ENCODE data around the gene CACNA1H.

CACNA1H gene

DNA sequence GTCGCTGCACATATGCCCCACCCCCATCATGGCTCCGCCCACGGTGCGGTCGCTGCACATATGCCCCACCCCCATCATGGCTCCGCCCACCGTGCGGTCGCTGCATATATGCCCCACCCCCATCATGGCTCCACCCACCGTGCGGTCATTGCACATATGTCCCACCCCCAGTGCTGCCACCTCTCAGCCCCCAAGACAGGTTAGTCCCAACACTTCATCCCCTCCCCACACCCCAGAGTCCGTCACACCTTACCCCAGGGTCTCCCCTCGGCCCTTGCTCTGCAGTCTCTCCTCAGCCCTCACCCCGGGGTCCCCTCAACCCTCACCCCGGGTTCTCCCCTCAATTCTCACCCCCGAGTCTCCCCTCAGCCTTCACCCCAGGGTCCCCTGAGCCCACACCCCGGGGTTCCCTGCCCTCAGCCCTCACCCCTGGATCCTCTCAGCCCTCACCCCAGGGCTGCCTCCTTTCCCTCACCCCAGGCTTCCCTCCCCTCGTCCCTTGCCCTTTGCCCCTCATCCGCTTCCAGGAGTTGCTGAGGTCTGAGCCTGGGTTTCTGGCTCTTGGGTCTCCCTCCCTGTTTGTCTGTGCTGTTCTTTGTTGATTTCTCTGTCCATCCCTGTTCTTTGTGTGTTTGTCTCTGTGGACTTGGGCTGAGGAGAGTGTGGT, 46.6 kb downstream of the CACNA1H start:
- no peak for TF ChIP-seq POLR2A (IDR thresholded peaks at IDR 0.05; ENCODE audit: low read depth, low read length)
- no peak for FAIRE-seq
- DNase-seq (ENCODE audit: insufficient read length, low spot score): no peak

DNA sequence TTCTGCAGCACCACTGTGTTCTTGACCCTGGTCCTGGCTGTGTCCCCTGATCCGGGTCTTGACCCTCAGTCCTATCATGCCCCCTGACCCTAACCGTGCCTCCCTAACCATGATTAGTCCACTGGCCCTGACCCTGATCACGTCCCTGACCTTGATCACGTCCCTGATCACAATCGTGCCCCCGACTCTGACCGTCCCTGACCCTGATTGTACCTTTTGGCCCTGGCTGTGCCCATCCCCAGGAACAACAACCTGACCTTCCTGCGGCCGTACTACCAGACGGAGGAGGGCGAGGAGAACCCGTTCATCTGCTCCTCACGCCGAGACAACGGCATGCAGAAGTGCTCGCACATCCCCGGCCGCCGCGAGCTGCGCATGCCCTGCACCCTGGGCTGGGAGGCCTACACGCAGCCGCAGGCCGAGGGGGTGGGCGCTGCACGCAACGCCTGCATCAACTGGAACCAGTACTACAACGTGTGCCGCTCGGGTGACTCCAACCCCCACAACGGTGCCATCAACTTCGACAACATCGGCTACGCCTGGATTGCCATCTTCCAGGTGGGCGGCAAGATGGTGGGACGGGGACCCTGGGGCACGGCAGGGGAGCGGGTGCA, 47.2 kb downstream of the CACNA1H start:
- FAIRE-seq: no peak

DNA sequence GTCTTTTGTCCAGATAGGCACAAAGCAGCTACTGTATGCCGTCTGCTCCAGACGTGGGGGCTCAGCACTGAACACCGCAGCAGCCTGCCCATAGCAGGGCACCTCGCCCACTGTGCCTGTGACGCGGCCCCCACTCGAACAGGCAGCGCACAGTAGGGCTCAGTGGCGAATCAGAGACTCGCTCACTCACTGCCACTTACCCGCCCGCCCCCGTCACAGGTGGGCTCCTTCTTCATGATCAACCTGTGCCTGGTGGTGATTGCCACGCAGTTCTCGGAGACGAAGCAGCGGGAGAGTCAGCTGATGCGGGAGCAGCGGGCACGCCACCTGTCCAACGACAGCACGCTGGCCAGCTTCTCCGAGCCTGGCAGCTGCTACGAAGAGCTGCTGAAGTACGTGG, 48.5 kb downstream of the CACNA1H start:
- no peak for TF ChIP-seq POLR2A (IDR thresholded peaks at IDR 0.05; ENCODE audit: low read depth, low read length)
- DNase-seq (ENCODE audit: insufficient read length, low spot score): no peak
- no peak for FAIRE-seq

More for the DNA sequence above, 47.2 kb downstream of the CACNA1H start:
- no peak for TF ChIP-seq POLR2A (IDR thresholded peaks at IDR 0.05; ENCODE audit: low read depth, low read length)
- no peak for DNase-seq (ENCODE audit: insufficient read length, low spot score)

DNA sequence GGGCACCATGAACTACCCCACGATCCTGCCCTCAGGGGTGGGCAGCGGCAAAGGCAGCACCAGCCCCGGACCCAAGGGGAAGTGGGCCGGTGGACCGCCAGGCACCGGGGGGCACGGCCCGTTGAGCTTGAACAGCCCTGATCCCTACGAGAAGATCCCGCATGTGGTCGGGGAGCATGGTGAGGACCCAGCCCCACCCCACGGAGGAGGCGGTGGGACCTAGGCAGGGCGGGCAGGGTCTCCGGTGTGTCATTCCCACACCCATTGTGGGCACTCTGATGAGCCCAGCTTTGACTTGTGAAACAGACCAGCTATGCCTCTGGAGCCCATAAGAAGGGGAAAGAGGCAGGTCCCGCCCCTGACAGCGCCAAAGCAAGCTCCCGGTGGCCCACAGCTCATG, 49.4 kb downstream of the CACNA1H start:
- FAIRE-seq: no peak
- no peak for DNase-seq (ENCODE audit: insufficient read length, low spot score)
- no peak for TF ChIP-seq POLR2A (IDR thresholded peaks at IDR 0.05; ENCODE audit: low read depth, low read length)

DNA sequence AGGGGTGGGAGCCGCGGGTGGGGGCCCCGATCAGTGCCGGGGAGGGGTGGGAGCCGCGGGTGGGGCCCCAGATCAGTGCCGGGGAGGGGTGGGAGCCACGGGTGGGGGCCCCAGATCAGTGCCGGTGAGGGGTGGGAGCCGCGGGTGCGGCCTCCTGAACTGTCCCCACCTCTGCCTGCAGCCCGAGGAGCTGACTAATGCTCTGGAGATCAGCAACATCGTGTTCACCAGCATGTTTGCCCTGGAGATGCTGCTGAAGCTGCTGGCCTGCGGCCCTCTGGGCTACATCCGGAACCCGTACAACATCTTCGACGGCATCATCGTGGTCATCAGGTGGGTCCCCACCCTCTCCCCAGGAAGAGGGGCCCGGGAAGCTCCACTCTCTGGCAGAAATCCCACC, 52.0 kb downstream of the CACNA1H start:
- no peak for DNase-seq (ENCODE audit: insufficient read length, low spot score)
- no peak for TF ChIP-seq POLR2A (IDR thresholded peaks at IDR 0.05; ENCODE audit: low read depth, low read length)
- FAIRE-seq: no peak

DNA sequence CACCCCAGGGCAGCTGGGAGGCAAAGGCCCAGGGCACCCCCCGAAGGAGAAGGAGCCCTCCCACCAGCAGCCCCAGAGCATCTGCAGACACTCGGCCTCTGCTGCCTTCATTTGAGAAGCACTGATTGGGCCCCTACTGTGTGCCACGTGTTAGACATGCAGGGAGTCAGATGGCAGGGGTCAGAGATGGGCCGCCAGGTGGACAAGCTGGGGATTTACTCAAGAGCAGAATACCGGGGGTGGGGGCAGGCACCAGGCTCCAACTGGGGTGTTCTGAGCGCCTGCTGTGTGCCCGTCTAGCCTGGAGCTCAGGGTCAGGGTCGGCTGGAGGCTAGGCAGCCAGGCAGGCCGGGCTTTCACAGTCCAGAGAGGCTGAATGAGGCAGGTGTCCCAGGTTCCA, 53.4 kb downstream of the CACNA1H start:
- FAIRE-seq (no peak), DNase-seq (ENCODE audit: insufficient read length, low spot score) (no peak)
- TF ChIP-seq POLR2A (IDR thresholded peaks at IDR 0.05; ENCODE audit: low read depth, low read length): no peak

DNA sequence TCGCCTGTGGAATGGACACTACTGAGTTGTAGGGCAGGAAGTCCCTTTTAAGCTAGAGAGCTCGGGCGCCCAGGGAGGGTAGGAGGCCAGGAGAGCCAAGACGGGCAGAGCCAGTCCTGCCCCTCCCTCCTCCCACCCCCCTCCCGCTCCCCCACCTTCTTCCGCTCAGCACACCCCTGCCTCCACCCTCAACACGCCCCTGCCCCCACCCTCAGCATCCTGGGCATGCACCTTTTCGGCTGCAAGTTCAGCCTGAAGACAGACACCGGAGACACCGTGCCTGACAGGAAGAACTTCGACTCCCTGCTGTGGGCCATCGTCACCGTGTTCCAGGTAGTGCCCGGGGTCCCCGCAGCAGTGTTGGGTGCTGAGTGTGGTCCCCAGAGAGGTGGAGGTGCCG, 53.9 kb downstream of the CACNA1H start:
- no peak for TF ChIP-seq POLR2A (IDR thresholded peaks at IDR 0.05; ENCODE audit: low read depth, low read length)
- no peak for DNase-seq (ENCODE audit: insufficient read length, low spot score)

DNA sequence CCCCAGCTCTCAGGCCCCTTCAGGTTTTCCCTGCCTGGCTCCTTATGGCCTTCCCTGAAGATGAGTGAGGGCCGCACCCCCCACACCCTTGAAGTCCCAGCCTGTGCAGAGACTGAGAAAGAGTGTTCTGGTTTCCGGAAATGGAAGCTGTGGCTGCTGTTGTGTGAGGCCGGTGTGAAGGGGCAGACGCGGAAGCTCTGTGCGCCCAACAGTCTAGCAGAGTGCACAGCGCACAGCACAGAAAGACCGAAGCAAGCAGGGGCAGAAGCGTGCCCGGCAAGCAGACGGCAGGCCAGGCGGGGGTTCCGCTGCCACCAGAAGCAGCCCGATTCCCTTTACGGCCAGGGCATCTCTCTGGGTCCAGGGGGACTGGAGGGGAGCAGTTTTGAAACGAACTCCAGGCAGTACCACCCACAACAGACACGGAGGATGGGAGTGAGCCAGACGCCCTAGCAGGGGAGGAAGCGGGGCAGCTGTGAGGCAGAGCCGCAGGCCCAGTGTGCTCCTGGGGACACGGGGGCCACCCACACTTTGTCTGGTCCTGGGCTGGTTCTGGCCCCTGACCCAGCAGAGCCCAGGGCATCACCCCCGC, 55.4 kb downstream of the CACNA1H start:
- TF ChIP-seq POLR2A (IDR thresholded peaks at IDR 0.05; ENCODE audit: low read depth, low read length): no peak
- FAIRE-seq (no peak), DNase-seq (ENCODE audit: insufficient read length, low spot score) (no peak)

More for the DNA sequence above, 53.9 kb downstream of the CACNA1H start:
- no peak for FAIRE-seq

DNA sequence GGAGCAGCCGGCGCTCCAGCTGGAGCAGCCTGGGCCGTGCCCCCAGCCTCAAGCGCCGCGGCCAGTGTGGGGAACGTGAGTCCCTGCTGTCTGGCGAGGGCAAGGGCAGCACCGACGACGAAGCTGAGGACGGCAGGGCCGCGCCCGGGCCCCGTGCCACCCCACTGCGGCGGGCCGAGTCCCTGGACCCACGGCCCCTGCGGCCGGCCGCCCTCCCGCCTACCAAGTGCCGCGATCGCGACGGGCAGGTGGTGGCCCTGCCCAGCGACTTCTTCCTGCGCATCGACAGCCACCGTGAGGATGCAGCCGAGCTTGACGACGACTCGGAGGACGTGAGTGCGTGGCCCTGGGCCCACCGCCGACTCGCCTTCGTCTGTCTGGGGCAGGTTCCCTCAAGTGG, 56.2 kb downstream of the CACNA1H start:
- TF ChIP-seq POLR2A (IDR thresholded peaks at IDR 0.05; ENCODE audit: low read depth, low read length): no peak
- FAIRE-seq (no peak), DNase-seq (ENCODE audit: insufficient read length, low spot score) (no peak)

DNA sequence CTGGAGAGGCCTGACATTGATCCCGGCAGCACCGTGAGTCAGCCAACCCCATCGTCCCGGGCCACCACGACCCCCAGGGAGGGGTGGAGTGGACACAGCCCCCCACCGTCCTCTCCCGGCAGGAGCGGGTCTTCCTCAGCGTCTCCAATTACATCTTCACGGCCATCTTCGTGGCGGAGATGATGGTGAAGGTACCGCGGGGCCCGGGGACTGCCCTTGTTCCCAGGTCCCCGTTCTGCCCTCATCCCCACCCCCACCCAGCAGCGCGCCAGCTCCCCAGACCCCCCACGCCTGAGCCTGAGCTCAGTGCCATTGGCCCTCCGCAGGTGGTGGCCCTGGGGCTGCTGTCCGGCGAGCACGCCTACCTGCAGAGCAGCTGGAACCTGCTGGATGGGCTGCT, 57.6 kb downstream of the CACNA1H start:
- DNase-seq (ENCODE audit: insufficient read length, low spot score) (no peak), FAIRE-seq (no peak)
- no peak for TF ChIP-seq POLR2A (IDR thresholded peaks at IDR 0.05; ENCODE audit: low read depth, low read length)

DNA sequence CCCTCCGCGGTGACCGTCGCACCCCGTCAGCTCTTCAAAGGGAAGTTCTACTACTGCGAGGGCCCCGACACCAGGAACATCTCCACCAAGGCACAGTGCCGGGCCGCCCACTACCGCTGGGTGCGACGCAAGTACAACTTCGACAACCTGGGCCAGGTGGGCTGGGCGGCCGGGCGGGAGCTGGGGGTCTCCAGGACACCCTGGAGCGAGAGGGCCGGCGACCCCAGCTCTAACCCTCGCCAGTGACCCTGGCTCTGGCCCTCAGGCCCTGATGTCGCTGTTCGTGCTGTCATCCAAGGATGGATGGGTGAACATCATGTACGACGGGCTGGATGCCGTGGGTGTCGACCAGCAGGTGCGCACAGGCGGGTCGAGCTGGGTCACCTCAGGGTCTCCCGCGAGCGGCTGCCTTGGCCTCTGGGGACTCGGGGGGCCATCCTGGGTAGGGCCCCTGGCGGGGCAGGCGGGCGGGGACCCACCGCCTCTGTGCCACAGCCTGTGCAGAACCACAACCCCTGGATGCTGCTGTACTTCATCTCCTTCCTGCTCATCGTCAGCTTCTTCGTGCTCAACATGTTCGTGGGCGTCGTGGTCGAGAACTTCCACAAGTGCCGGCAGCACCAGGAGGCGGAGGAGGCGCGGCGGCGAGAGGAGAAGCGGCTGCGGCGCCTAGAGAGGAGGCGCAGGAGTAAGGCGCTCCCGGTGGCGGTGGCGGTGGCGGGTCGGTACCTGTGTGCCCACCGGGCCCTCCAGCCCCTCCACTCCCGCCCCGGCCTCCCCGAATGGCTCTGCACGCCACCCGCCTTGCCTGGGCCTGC, 58.8 kb downstream of the CACNA1H start:
- DNase-seq (ENCODE audit: insufficient read length, low spot score) (no peak), FAIRE-seq (no peak)
- no peak for TF ChIP-seq POLR2A (IDR thresholded peaks at IDR 0.05; ENCODE audit: low read depth, low read length)

DNA sequence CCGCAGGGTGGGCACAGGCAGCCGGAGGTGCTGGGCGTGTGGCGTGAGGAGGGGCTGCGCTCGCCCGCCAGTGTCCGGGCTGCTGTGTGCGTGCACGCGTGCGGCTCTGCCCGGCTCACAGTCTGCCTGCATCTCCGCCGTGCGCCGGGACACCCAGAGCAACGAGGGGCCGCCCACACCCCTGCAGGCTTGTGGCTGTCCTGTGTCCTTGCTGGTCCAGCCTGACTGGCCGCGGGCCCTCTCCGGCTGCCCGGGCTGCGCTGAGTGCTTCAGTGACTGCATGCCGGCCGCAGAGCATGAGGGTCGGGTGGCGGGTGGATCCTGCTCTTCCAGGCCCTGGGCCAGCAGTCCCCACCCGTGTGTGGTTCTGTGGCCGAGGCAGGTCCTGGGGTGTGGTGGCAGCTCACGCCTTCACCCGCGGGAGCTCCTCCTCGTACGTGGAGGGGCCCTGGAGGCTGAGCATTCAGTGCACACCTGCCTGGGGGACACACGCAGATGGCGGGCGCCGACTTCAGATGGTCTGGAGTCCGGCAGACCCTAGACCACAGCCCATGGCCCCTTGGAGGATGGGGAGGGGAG, 59.8 kb downstream of the CACNA1H start:
- DNase-seq (ENCODE audit: insufficient read length, low spot score): no peak
- no peak for FAIRE-seq

DNA sequence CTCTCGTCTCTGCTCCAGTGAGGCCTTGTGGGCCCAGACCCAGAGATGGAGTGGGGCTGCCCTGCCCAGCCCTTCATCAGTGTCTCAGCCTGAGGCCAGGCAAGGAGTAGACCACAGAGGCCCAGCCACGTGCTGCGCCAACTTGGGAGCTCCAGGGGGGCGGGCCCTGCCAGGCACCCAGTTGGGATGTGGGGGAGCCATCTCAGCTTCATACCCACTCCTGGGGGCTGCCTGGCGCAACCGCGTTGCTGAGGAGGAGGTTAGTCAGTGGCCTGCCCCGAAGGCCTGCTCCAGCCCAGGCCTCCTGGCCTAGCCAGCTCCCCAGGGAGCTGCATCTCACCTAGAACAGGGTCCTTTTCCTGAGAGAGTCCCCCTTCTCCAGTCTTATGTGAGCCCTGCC, 60.3 kb downstream of the CACNA1H start:
- FAIRE-seq (no peak), DNase-seq (ENCODE audit: insufficient read length, low spot score) (no peak)
- no peak for TF ChIP-seq POLR2A (IDR thresholded peaks at IDR 0.05; ENCODE audit: low read depth, low read length)

More for the DNA sequence above, 59.8 kb downstream of the CACNA1H start:
- TF ChIP-seq POLR2A (IDR thresholded peaks at IDR 0.05; ENCODE audit: low read depth, low read length): no peak
